ENCODE data around the gene PRDM4.

- TF ChIP-seq EZH2 (IDR thresholded peaks at IDR 0.05; ENCODE audit: insufficient read depth, poor library complexity, severe bottlenecking) (no peak), EZH2phosphoT487 (IDR thresholded peaks at IDR 0.05; ENCODE audit: insufficient read depth, low read depth) (no peak)
Measured at GRCh38 chr12:107794451-107794850, 33.5 kb upstream of the PRDM4 start.
